ENCODE results near the gene USP40.

DNA sequence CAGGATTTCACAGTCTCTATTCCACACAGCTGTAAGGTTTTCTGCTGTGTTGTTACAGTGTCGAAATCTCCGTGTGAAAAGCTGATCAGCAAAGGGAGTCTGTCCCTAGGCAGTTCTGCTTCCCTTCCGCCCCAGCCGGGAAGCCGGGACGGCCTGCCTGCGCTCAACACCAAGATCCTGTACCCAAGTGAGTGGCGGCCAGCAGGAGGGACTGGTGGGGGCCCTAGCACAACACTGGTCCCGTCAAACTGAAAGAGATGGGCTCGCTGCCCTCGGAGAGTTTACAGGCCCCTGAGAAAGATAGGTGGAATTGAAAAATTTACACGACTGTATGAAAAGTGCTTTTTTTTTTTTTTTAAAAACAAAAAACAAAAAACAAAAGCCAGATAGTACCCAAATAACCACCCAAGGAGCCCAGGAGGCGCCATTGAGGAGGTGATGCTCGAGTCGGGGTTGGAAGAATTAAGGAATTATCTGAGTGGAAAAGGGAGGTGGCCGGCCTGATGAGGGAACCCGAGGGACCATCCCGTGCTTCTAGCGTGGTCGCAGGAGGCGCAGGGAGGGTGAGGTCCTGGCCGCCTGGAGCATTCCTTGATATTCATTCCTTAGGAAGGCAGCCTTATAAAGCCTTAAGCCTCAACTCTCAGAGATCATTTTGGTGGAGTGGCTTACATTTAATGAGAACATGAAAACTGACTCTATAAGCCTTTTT is 115.6 kb downstream of the USP40 start:
- TF ChIP-seq, protein P1, sequence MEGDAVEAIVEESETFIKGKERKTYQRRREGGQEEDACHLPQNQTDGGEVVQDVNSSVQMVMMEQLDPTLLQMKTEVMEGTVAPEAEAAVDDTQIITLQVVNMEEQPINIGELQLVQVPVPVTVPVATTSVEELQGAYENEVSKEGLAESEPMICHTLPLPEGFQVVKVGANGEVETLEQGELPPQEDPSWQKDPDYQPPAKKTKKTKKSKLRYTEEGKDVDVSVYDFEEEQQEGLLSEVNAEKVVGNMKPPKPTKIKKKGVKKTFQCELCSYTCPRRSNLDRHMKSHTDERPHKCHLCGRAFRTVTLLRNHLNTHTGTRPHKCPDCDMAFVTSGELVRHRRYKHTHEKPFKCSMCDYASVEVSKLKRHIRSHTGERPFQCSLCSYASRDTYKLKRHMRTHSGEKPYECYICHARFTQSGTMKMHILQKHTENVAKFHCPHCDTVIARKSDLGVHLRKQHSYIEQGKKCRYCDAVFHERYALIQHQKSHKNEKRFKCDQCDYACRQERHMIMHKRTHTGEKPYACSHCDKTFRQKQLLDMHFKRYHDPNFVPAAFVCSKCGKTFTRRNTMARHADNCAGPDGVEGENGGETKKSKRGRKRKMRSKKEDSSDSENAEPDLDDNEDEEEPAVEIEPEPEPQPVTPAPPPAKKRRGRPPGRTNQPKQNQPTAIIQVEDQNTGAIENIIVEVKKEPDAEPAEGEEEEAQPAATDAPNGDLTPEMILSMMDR (IDR thresholded peaks at IDR 0.05): no peak
- no peak for TF ChIP-seq POLR2A (IDR thresholded peaks at IDR 0.05)
